H9 (cell line): ENCODE results near the gene TSTD1. TPM values are rescaled to one million over a fixed set of nuclear protein-coding genes. Genes with fewer than 3 reads are reported as not detected.

Source experiments
- DNase-seq: peaks from one replicate; pipeline ENCODE4 v3.0.0-alpha.2; 2017
- H2AFZ ChIP-seq: one replicate; pipeline ENCODE4 v1.6.1; 2013; ENCODE audit warnings: mild to moderate bottlenecking, low read length, control low read depth, moderate library complexity
- H2AK5ac ChIP-seq: 2 replicates; pipeline ENCODE4 v1.6.1; 2013; ENCODE audit warnings: low read length, control low read depth, mixed read lengths; ENCODE audit not compliant: insufficient read length
- H2BK120ac ChIP-seq: one replicate; pipeline ENCODE4 v1.6.1; 2013; ENCODE audit warnings: low read depth, mild to moderate bottlenecking, low read length, control low read depth, inconsistent platforms; ENCODE audit not compliant: poor library complexity, severe bottlenecking
- H2BK12ac ChIP-seq: 2 replicates; pipeline ENCODE4 v1.6.1; 2013; ENCODE audit warnings: low read length, control low read depth, mixed read lengths, low read depth; ENCODE audit not compliant: insufficient read length
- H2BK15ac ChIP-seq: 2 replicates; pipeline ENCODE4 v1.6.1; 2013; ENCODE audit warnings: low read depth, low read length, control low read depth
- H2BK20ac ChIP-seq: one replicate; pipeline ENCODE4 v1.6.1; 2013; ENCODE audit warnings: low read depth, mild to moderate bottlenecking, low read length, control low read depth, inconsistent platforms; ENCODE audit not compliant: poor library complexity, severe bottlenecking
- H2BK5ac ChIP-seq: 2 replicates; pipeline ENCODE4 v1.6.1; 2013; ENCODE audit warnings: low read length, control low read depth, mixed read lengths; ENCODE audit not compliant: insufficient read length
- H3K14ac ChIP-seq: 2 replicates; pipeline ENCODE4 v1.6.1; 2013; ENCODE audit warnings: low read length, control low read depth; ENCODE audit not compliant: insufficient read depth
- H3K18ac ChIP-seq: 2 replicates; pipeline ENCODE4 v1.6.1; 2013; ENCODE audit warnings: low read depth, mild to moderate bottlenecking, mixed read lengths, low read length, control low read depth; ENCODE audit not compliant: insufficient read length
- H3K23ac ChIP-seq: 2 replicates; pipeline ENCODE4 v1.6.1; 2013; ENCODE audit warnings: low read length, control low read depth, mixed read lengths, low read depth; ENCODE audit not compliant: insufficient read length
- H3K23me2 ChIP-seq: 2 replicates; pipeline ENCODE4 v1.6.1; 2013; ENCODE audit warnings: low read depth, mild to moderate bottlenecking, mixed read lengths, low read length, control low read depth; ENCODE audit not compliant: insufficient read length, poor library complexity, severe bottlenecking
- H3K27ac ChIP-seq: 2 replicates; pipeline ENCODE4 v1.5.1; 2013; ENCODE audit warnings: low read length, control low read depth, mixed read lengths, low read depth; ENCODE audit not compliant: insufficient read length
- H3K27me3 ChIP-seq: 2 replicates; pipeline ENCODE4 v1.6.1; 2013; ENCODE audit warnings: low read length, control low read depth, inconsistent platforms; ENCODE audit not compliant: insufficient read depth
- H3K4ac ChIP-seq: 2 replicates; pipeline ENCODE4 v1.6.1; 2013; ENCODE audit warnings: low read depth, mild to moderate bottlenecking, control low read depth, inconsistent platforms, low read length, moderate library complexity
- H3K4me1 ChIP-seq: 2 replicates; pipeline ENCODE4 v1.6.1; 2013; ENCODE audit warnings: low read length, control low read depth, inconsistent platforms; ENCODE audit not compliant: insufficient read depth
- H3K4me2 ChIP-seq: 2 replicates; pipeline ENCODE4 v1.6.1; 2013; ENCODE audit warnings: low read length, control low read depth, mixed read lengths; ENCODE audit not compliant: insufficient read length, insufficient read depth
- H3K56ac ChIP-seq: 2 replicates; pipeline ENCODE4 v1.6.1; 2013; ENCODE audit warnings: low read depth, mild to moderate bottlenecking, mixed read lengths, low read length, control low read depth; ENCODE audit not compliant: insufficient read length
- H3K79me1 ChIP-seq: 2 replicates; pipeline ENCODE4 v1.6.1; 2013; ENCODE audit warnings: low read depth, mild to moderate bottlenecking, moderate library complexity, low read length, control low read depth, inconsistent platforms; ENCODE audit not compliant: insufficient read depth, poor library complexity, severe bottlenecking
- H3K79me2 ChIP-seq: 2 replicates; pipeline ENCODE4 v1.6.1; 2013; ENCODE audit warnings: low read length, control low read depth, inconsistent platforms; ENCODE audit not compliant: insufficient read depth
- H3K9ac ChIP-seq: 2 replicates; pipeline ENCODE4 v1.6.1; 2013; ENCODE audit warnings: low read length, control low read depth, mixed read lengths; ENCODE audit not compliant: insufficient read length; ENCODE audit errors: extremely low read depth
- H3K9me3 ChIP-seq: one replicate; pipeline ENCODE4 v1.6.1; 2013; ENCODE audit warnings: low read depth, low read length, inconsistent platforms; ENCODE audit not compliant: control insufficient read depth
- H3T11ph ChIP-seq: one replicate; pipeline ENCODE4 v1.6.1; 2013; ENCODE audit warnings: mild to moderate bottlenecking, low read length, control low read depth, inconsistent platforms
- H4K20me1 ChIP-seq: one replicate; pipeline ENCODE4 v1.6.1; 2013; ENCODE audit not compliant: control insufficient read depth, insufficient read length, insufficient read depth
- H4K5ac ChIP-seq: 2 replicates; pipeline ENCODE4 v1.6.1; 2013; ENCODE audit warnings: low read depth, mild to moderate bottlenecking, mixed read lengths, low read length, control low read depth; ENCODE audit not compliant: insufficient read length
- H4K8ac ChIP-seq: replicated peaks from 2 replicates; pipeline ENCODE4 v1.6.1; 2013; ENCODE audit warnings: low read length, control low read depth, mixed read lengths, low read depth; ENCODE audit not compliant: insufficient read length
- H4K91ac ChIP-seq: 2 replicates; pipeline ENCODE4 v1.6.1; 2013; ENCODE audit warnings: low read depth, mild to moderate bottlenecking, moderate library complexity, mixed read lengths, low read length, control low read depth; ENCODE audit not compliant: insufficient read length
- H3K27ac Mint-ChIP-seq, 3 experiments: 2 replicates in 2 of 3; 3 replicates in 1 of 3; pipeline ENCODE4 v1.8.0; 2020 to 2021; ENCODE audit warnings: mixed read lengths in 3 of 3, mild to moderate bottlenecking in 1 of 3, moderate library complexity in 1 of 3
- H3K27me3 Mint-ChIP-seq: 2 replicates; pipeline ENCODE4 v1.8.0; 2021; ENCODE audit warnings: low read depth, mild to moderate bottlenecking, moderate library complexity, mixed read lengths
- H3K36me3 Mint-ChIP-seq, 3 experiments: 2 replicates in 2 of 3; 3 replicates in 1 of 3; pipeline ENCODE4 v1.8.0; 2020 to 2021; ENCODE audit warnings: low read depth in 3 of 3, mixed read lengths in 3 of 3; ENCODE audit not compliant: insufficient read depth in 1 of 3
- H3K4me1 Mint-ChIP-seq, 2 experiments: 2 replicates each; pipeline ENCODE4 v1.8.0; 2020; ENCODE audit warnings: mixed read lengths in 2 of 2
- H3K4me3 Mint-ChIP-seq, 2 experiments: 2 replicates in 1 of 2; 3 replicates in 1 of 2; pipeline ENCODE4 v1.8.0; 2020 to 2021; ENCODE audit warnings: mild to moderate bottlenecking in 2 of 2, mixed read lengths in 2 of 2, moderate library complexity in 1 of 2
- H3K9me3 Mint-ChIP-seq, 2 experiments: 2 replicates in 1 of 2; 3 replicates in 1 of 2; pipeline ENCODE4 v1.8.0; 2020; ENCODE audit warnings: mild to moderate bottlenecking in 2 of 2, mixed read lengths in 2 of 2, moderate library complexity in 1 of 2
- CTCF ChIP-seq: fragments of 200-600 bp; sonication (generic); conservative IDR thresholded peaks from 3 replicates; pipeline ENCODE4 v1.8.0; 2021; ENCODE audit warnings: antibody characterized with exemption, mild to moderate bottlenecking
- WGBS: extraction: QIAGEN DNeasy Blood & Tissue Kit; methylation state at CpG from one replicate; pipeline ENCODE4 v1.1.7; 2013; ENCODE audit warnings: missing lambda C conversion rate, low lambda C conversion rate, mixed read lengths; ENCODE audit not compliant: insufficient read length; ENCODE audit errors: extremely low coverage; 5-methylcytosine and 5-hydroxymethylcytosine counted together
- total RNA-seq: library from RNA; stranded (reverse); gene quantifications from 2 replicates; pipeline ENCODE4 v1.2.1, GENCODE V29; 2021

The TSTD1 gene
- total RNA-seq, 1 experiment from 2014 or later = 73.7 TPM

DNA sequence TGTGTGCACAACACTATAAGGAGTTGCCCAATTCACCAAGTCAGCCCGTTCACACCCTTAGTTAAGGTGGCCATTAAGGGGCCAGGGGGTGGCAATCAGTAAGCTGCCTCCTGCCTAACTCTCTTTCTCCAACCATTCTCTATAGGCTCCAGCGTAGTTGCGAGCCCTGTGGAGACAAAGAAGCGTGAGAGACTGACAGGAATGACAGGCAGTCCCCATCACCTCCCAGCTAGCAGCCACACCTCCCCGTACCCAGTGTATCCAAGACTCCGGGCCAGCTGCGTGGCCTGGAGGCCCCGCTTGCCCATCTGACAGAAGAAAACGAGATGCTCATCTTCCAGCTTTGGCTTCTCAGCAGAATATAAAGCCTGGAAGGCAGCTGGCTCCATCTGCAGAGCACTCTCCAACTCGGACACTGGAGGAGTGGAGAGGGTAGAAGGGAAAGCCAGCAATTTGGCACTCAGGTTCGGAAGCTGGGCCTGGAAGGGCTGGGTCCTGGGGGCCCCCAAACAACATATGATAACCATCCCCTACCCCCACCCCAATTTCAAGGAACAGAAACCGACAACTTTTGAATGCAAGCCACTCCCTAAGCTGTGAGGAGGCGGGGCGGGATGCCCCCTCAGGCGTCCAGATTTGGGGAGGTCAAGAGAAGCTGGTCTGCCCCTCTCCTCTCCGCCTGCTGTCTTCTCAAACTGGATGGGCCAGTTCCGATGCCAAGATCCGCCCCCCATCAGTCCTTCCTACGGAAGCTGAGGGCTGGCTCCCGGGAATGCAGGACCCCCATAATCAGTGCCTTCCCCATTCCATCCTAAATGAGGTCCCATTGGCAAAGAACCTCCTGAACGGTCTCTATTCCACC lies 872 bp downstream of the TSTD1 start:
- Histone ChIP-seq H3K4me2 (peak overlapping the region; percentile 54), H3K4ac (no peak overlapping the region), H3K9me3 (no peaks in the 10 kb centered on the region), H3K14ac (peak overlapping the region; percentile 6; the same call in 1 of the 2 replicates), H2BK20ac (no peak overlapping the region), H3K79me1 (no peaks in the 10 kb centered on the region), H2AFZ (no peak overlapping the region), H2AK5ac (no peak overlapping the region), H3K27me3 (no peaks in the 10 kb centered on the region), H3K23ac (no peak overlapping the region), H3T11ph (no peak overlapping the region), H4K91ac (no peak overlapping the region), H3K79me2 (no peaks in the 10 kb centered on the region; the same call in 1 of the 2 replicates), H3K18ac (no peak overlapping the region), H3K27ac (no peak overlapping the region), H2BK5ac (no peak overlapping the region), H3K23me2 (peaks cover 7% of the 10 kb centered on the region), H2BK120ac (no peak overlapping the region), H3K56ac (no peak overlapping the region), H3K4me1 (peaks cover 2% of the 10 kb centered on the region), H4K8ac (no peak overlapping the region), H3K9ac (peak overlapping the region; percentile 16), H4K5ac (no peak overlapping the region), H4K20me1 (no peaks in the 10 kb centered on the region), H2BK12ac (no peak overlapping the region), H2BK15ac (no peak overlapping the region)
- H3K36me3 Mint-ChIP-seq = peaks cover 30 to 48% (median 37%) of the 10 kb centered on the region in 3 experiments; a peak in 6 of 7 replicates
- no peaks in the 10 kb centered on the region; a peak in 1 of 5 replicates for H3K9me3 Mint-ChIP-seq
- H3K27ac Mint-ChIP-seq = peak overlapping the region; percentile 47 to 94 (median 67); a peak in 4 of 7 replicates
- DNase-seq = peak; percentile 32
- H3K27me3 Mint-ChIP-seq = no peaks in the 10 kb centered on the region; the same call in 1 of the 2 replicates
- WGBS = no CpG with 5 or more reads among the region's 21 CpGs
- peaks cover 19 to 36% of the 10 kb centered on the region in 2 experiments for H3K4me1 Mint-ChIP-seq
- H3K4me3 Mint-ChIP-seq = peak overlapping the region; percentile 88 to 91
- TF ChIP-seq CTCF = no peak
